Right lung (tissue), 5 donors: Measurements from ENCODE around the gene ATG9B. TPM values are rescaled to one million over a fixed set of nuclear protein-coding genes. Genes with fewer than 3 reads are reported as not detected.

Experiments
- DNase-seq, 2 donors: peaks; one replicate each; pipeline ENCODE4 v3.0.0-alpha.2; 2013
- polyA plus RNA-seq, 5 donors: library from polyadenylated mRNA; unstranded; fragments of 120-200 nt; gene quantifications; one replicate each; pipeline versions ENCODE4 v1.2.1 to v1.2.3, GENCODE V29; 2013; ENCODE audit warnings: inconsistent platforms in 1 of 5, low replicate concordance in 1 of 5; ENCODE audit not compliant: insufficient read length in 5 of 5, insufficient read depth in 1 of 5

ATG9B gene
- polyA plus RNA-seq, 5 donors, result 1.2 to 4.8 (median 3.6) TPM

DNA sequence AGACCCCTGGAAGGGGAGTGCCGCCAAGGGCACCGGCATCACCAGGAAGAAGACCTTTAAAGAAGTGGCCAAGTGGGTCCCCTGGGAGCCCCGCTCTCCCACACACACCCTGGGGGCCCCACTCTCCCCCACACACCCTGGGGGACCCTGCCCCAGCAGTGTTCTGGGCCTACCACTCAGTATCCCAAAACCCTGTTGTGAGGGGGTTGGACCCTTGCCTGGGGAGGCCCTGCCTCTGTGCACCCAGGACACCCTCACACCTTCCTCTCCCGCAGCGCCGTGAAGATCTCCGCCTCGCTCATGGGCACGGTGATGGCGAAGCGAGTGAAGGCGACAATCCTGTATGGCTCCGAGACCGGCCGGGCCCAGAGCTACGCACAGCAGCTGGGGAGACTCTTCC is 22.7 kb downstream of the ATG9B start:
- DNase-seq, result no peak

DNA sequence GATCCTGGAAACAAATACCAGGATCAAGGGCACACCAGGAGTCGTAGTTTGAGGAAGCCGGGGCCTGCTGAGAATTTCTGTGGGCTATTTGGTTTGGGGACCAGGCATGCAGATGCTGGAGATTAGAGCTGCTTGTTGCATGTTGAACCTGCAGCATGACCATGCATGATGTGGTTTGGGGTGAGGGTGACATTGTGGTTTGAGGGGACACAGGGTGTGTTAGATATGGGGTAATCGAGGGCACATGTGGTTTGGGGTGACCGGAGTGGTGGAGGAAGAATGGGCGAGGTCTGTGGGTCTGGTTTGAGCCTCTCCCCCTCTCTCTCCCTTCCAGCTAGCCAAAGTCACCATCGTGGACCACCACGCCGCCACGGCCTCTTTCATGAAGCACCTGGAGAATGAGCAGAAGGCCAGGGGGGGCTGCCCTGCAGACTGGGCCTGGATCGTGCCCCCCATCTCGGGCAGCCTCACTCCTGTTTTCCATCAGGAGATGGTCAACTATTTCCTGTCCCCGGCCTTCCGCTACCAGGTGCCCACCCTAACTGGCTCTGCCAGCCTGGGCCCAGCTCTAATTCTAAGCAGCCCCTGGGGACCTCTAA is 23.3 kb downstream of the ATG9B start:
- no peak for DNase-seq

DNA sequence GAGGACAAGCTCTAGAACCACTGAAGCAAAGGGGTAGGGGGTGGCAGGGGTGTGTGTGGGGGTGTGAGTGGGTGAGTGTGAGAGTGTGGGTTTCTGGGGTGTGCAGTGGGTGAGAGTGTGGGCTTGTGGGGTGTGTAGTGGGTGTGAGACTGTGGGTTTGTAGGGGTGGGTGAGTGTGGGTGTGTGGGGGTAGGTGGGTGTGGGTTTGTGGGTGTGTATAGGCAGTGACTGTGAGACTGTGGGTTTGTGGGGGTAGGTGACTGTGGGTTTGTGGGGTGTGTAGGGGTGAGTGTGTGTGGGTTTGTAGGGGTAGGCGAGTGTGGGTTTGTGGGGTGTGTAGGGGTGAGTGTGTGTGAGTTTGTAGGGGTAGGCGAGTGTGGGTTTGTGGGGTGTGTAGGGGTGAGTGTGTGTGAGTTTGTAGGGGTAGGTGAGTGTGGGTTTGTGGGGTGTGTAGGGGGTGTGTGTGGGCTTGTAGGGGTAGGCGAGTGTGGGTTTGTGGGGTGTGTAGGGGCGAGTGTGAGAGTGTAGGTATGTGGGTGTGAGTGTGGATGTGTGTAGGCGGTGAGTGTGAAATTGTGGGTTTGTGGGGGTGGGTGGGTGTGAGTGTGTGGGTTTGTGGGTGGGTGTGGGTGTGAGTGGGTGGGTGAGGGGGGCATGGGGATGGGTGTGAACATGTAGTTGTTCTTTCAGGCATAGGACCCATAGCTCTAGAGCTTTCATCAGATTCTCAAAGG is 24.6 kb downstream of the ATG9B start:
- no peak for DNase-seq

DNA sequence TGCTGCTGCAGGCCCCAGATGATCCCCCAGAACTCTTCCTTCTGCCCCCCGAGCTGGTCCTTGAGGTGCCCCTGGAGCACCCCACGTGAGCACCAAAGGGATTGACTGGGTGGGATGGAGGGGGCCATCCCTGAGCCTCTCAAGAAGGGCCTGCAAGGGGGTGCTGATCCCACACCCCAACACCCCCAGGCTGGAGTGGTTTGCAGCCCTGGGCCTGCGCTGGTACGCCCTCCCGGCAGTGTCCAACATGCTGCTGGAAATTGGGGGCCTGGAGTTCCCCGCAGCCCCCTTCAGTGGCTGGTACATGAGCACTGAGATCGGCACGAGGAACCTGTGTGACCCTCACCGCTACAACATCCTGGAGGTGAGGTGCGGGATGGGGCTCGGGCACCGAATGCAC is 25.3 kb downstream of the ATG9B start:
- no peak for DNase-seq

DNA sequence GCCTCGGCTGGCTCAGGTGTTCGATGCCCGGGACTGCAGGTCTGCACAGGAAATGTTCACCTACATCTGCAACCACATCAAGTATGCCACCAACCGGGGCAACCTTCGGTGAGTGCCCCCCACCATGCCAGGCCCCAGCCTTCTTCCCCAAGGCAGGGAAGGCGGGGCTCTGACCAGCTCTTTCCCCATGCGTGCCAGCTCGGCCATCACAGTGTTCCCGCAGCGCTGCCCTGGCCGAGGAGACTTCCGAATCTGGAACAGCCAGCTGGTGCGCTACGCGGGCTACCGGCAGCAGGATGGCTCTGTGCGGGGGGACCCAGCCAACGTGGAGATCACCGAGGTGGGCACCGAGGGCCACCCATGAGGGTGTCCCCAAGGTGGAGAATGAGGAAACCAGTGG is 26.0 kb downstream of the ATG9B start:
- no peak for DNase-seq

DNA sequence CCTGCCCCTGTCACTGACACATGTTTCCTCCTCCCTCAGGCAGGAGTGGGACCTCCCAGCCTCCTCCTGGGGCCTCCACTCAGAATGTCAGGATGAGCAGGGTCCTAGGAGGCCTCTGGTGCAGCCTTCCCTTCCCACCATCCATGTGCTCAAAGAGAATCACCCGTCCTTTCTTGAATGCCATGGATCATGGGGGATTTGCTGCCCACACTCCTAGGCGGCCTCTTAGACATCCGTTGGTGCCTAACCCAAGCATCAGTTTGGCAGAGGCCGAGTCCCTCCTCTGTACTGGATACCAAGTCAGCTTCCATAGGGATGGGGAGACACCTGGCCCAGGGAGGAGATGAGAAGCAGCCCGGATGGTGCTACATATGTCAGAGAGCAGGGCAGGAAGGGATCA is 26.5 kb downstream of the ATG9B start:
- DNase-seq, result no peak

DNA sequence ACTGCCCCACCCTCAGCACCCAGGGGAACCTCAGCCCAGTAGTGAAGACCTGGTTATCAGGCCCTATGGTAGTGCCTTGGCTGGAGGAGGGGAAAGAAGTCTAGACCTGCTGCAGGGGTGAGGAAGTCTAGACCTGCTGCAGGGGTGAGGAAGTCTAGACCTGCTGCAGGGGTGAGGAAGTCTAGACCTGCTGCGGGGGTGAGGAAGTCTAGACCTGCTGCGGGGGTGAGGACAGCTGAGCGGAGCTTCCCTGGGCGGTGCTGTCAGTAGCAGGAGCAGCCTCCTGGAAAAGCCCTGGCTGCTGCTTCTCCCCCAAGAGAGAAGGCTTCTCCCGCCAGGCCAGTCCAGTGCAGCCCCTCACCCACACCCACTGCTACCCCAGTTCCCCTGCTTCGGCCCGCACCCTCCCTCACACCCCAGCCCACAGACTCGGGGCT is 27.2 kb downstream of the ATG9B start:
- DNase-seq, result no peak

DNA sequence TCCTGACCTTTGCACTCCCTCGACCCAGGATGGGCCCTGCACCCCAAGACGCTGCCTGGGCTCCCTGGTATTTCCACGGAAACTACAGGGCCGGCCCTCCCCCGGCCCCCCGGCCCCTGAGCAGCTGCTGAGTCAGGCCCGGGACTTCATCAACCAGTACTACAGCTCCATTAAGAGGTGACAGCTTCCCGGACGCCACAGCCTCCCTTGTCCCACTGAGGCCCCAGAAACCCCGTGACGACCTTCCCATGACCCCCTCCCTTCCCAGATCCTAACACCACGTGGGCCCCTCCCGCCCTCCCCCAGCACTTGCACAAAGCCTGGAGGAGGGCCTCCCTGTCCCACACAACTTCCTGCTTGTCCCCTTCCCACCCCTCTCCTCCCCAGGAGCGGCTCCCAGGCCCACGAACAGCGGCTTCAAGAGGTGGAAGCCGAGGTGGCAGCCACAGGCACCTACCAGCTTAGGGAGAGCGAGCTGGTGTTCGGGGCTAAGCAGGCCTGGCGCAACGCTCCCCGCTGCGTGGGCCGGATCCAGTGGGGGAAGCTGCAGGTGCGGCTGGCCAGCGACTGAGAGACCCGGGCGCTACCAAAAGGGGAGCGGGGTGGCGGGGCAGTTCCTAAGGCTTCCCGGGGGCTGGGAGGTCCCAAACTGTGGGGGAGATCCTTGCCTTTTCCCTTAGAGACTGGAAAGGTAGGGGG is 27.8 kb downstream of the ATG9B start:
- DNase-seq, result no peak

DNA sequence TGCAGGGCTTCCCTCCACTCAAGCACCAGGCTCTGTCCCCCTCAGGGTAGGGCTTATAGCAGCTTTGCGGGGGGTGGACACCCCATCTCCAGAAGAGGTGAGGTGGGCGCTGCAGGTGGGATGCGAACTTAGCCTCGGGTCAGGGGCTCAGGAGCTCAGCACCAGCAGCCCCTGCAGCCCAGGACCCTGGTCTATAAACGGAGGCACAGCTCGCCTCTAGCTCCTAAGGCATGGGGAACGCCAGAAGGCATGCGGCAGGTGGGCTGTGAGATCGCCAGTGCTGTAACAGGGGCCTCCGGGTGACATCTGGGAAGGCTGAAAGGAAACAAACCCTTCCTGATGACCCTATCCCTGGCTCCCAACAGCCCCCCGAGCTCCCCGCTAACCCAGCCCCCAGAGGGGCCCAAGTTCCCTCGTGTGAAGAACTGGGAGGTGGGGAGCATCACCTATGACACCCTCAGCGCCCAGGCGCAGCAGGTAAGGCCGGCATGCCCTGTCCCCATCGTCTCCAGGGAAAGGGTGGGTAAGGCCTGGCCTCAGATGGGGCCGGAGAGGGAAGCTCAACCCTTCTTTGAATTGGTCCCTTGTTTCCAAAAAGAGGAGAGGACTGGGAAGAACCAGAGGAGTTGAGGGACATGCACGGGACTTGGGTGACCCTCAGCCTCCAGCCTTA is 29.3 kb downstream of the ATG9B start:
- DNase-seq, result no peak

DNA sequence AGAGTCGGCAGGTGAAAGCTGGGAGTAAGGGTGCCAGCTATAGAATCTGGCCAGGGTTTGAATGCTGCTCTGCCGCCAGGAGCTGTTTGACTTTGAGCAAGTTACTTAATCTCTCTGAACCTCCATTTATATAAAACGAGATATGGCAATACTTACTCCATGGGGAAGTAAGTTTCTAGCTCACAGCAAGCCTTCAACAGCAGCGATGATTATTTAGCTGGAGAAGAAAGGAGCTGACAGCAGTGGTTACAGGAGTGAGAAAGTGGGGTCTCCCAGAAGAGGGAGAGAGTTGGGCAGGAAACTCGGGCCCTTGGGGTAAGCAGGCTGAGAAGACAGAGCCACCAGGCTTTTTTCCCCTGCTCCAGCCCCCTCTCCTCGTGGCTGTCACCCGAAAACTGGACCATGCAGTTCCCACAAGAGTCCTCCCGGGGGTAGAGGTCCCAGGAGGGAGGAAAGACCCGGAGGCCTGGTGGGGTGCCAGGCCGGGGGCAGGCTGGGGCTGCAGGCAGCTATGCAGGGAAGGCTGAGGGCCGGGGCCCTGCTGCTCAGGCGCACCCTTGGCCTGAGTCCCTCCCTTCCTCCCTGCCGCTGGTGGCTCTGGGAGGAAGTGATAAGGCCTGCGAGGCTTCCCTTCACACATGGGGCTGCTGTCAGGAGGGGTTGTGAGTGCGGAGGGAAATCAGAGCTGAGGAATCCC is 30.0 kb downstream of the ATG9B start:
- DNase-seq, result peak; percentile 81 to 82

DNA sequence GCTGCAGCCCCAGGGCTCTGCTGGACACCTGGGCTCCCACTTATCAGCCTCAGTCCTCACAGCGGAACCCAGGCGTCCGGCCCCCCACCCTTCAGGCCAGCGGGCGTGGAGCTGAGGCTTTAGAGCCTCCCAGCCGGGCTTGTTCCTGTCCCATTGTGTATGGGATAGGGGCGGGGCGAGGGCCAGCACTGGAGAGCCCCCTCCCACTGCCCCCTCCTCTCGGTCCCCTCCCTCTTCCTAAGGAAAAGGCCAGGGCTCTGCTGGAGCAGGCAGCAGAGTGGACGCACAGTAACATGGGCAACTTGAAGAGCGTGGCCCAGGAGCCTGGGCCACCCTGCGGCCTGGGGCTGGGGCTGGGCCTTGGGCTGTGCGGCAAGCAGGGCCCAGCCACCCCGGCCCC is 30.8 kb downstream of the ATG9B start:
- no peak for DNase-seq

DNA sequence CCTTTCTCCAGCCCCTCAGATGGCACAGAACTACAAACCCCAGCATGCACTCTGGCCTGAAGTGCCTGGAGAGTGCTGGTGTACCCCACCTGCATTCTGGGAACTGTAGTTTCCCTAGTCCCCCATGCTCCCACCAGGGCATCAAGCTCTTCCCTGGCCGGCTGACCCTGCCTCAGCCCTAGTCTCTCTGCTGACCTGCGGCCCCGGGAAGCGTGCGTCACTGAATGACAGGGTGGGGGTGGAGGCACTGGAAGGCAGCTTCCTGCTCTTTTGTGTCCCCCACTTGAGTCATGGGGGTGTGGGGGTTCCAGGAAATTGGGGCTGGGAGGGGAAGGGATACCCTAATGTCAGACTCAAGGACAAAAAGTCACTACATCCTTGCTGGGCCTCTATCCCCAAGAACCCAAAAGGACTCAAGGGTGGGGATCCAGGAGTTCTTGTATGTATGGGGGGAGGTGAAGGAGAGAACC is 31.4 kb downstream of the ATG9B start:
- no peak for DNase-seq

DNA sequence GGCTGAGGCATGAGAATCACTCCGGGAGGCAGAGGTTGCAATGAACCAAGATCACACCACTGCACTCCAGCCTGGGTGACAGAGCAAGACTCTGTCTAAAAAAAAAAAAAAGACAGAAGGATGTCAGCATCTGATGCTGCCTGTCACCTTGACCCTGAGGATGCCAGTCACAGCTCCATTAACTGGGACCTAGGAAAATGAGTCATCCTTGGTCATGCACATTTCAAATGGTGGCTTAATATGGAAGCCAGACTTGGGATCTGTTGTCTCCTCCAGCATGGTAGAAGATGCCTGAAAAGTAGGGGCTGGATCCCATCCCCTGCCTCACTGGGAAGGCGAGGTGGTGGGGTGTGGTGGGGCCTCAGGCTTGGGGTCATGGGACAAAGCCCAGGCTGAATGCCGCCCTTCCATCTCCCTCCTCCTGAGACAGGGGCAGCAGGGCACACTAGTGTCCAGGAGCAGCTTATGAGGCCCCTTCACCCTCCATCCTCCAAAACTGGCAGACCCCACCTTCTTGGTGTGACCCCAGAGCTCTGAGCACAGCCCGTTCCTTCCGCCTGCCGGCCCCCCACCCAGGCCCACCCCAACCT is 32.1 kb downstream of the ATG9B start:
- no peak for DNase-seq

DNA sequence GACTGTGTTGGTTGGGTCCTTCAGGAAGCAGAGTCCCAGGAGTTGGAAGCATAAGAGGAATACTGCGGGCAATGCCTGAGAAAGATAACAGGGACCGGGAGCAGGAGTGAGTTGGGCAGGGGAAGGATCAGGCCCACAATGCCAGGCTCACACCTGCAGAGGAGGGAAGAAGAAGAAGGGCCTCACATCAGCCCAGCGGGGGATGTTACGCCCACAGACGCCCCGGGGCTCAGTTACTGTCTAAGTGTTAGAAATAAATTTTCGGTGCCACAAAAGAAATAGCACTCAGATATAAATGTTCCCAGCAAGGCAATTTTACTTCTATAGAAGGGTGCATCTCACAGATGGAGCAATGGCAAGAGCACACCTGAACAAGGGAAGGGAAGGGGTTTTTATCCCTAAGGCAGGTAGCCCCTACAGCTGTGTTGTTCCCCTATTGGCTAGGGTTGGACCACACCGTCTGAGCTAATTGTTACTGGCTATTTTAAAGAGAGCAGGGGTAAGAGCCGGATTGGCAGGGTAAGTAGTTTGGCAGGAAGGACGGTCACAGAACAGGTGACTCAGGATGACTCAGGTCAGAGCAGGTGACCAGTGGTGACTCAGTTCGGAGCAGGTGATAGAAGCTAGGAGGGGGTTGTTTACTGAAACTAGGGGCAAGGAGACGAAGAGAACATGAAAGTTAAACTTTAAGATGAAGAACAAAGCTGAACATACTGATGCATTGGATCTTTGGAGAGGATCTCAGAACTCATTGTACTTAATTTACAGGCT is 33.7 kb downstream of the ATG9B start, which contains the start of gene NOS3:
Gene NOS3 (plus strand): TSS at position 602 of the 771 bp plus-strand sequence. CDS start 2,787 bp downstream, outside the sequence.
- DNase-seq, result no peak

DNA sequence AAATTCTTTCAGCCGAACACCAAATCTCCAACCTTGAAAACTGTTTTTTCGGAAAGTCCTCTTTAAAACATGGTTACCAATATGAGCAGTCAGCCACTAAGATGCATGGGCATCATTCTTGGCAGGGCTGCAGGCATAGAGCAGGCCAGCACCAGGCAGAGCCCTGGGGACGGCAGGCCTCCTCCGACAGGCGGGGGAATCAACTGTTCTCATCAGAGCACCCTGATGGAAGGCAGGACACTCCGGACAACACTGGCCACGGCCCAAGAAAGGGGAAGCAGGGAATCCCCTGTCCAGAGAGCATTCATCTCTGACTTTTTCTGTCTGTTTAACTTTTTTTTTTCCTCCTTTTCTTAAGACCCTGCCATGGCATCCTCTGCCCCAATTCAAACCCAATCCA is 34.8 kb downstream of the ATG9B start:
- no peak for DNase-seq

DNA sequence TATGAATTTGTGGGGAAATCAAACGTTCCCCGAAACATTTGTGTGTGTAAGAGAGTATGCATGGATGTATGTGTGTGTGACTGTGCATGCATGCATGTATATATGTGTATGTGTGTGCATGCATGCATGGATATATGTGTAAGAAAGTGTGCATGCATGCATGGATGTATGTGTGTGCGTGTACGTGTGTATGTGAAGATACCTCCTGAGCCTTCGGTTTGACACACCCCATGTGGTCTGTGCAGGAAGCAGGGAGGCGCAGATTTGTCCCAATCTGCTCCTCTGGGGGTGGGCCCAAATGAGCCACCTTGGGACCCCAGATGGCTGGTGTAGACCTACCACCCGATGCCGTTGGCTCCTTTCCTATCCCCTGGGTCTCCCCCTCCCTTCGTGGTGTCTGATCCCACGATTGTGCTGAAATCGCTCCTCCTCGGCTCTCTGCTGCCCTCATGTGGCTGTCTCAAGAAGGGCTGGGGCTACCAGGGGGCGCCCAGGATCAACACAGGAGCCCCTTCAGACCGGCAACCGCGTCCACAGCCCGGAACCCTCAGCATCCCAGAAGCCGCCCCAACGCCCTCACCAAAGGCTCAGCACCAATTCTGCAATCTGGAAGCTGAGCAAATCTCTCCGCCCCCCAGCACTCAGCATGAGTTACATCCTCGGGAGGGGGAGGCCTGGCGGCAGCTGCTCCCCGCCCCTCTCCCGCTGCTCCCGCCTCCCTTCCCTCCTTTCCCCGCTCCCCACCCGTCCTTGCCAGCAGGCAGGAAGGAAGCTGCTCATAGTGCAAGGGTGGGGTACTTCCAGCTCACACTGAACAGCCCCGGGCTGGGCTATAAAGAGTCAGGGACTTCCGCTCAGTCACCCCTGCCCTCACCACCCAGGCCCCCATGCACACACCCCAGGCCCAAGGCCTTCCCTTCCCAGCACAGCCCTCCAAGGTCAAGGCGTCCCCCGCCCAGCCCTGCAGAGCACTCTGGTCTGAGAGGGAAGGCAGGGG is 35.8 kb downstream of the ATG9B start:
- DNase-seq, result peak in 1 of 2 donors; percentile 58

DNA sequence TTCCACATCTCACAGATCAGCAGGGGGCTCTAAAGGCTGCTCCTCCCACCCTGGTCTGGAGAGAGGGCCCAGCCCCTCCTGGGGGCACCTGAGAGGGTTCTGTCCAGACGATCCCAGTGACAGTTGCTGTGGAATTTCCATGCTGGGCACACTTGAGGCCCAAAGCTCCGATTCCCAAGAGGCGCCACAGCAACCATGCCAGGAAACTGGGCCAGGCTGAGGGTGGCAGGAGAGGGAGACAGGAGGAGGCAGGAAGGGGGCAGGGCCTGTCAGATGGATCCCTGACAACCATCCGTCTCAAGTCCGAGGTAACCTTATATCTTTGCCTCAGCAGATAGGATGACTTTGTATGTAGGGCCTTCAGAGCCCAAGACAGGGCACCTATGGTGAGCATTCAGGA is 37.7 kb downstream of the ATG9B start:
- DNase-seq, result no peak

DNA sequence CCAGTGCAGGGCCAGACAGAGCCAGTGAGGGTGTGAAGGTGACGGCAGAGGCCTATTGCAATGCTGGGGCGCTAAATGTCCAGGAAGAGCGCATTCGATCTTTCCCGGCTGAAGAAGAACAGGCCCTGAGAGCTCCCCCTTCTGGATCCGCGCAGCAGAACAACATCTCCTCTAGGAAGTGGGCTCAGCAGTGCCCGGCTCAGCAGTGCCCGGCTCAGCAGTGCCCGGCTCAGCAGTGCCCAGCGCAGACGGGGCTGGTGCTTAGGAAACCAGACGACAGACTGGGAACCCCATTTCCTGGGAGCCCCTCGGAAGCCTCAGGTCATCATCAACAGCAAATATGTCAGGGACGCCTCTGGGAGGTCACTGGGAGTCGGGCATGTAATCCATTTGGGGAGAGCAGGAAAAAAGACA is 38.2 kb downstream of the ATG9B start:
- DNase-seq, result no peak

DNA sequence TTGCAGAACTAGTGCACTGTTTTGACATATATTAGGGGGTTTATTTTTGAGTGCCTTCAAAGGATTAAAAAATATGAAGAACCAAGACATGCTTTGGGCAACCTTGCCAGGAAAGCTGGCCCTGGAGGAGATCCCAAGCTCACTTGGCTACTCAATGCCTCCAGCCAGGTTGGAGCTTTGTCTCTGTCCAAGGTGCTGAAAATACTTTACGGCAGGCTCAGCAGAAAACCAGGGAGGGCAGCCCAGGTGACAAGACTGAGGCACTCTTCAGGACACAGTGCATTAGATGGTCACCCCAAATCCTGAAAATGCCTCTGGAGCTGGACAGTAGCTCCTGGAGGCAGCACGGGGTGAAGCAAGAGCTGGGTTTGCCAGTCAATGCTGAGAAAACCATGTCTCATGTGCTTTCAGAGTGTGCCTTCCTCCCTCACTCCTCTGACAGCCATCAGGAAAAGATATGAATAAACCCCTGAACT is 40.4 kb downstream of the ATG9B start:
- no peak for DNase-seq
